NCI-H82 treated with DMSO at 0.1 percent for 48 hours (cell line): ENCODE data around the gene TBC1D7.
"Not testable (repeated sequence)": the region's sequence is repeated elsewhere in the genome, so short reads cannot be mapped to it uniquely, and the experiment has no call there.

Source experiments
- DNase-seq: peaks from one replicate; lab custom pipeline; 2025; ENCODE audit not compliant: unreplicated experiment; lab: John Stamatoyannopoulos, UW

Gene TBC1D7

GRCh38 chr6:13326031-13326586, 2.2 kb downstream of the TBC1D7 start:
- not testable (repeated sequence) for DNase-seq

GRCh38 chr6:13319891-13320564, 8.3 kb downstream of the TBC1D7 start:
- DNase-seq, result no peak

DNA sequence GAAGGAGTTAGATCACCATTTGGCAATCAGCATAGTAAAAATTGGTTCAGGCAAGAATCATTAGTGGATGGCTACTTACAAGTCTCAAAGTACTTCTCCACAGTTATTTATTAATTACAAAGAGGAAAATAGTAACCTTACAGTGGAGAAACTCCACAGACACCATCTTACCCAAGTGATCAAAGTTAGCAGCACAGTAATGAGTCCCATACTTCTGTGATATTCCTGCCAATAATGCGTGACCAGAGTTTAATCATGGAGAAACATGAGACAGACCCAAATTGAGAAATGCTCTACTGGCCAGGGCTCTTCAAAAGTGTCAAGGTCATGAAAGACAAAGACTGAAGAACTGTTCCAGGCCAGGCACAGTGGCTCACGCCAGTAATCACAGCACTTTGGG, 9.5 kb downstream of the TBC1D7 start:
- DNase-seq, result no peak

- no peak for DNase-seq
These were observed 12.4 kb downstream of the TBC1D7 start for GRCh38 chr6:13315896-13316295.

DNA sequence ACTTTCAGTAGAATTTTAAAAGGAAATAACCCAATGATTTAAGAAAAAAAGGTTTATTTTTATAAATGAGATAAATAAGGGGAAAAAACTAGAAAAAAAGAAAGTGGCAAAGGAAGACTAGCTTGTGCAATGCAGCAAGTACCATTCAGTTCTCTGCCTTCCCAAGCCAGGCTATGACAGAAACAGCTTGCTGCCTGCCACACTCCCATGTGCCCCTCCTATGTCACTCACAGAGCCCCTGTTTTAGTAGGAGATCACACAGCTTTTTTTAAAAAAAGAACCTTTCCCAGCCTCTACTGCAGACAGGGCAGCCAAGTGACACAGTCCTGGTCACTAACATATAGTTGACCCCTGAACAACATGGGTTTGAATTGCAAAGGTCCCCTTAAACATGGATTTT, 13.5 kb downstream of the TBC1D7 start:
- no peak for DNase-seq

DNA sequence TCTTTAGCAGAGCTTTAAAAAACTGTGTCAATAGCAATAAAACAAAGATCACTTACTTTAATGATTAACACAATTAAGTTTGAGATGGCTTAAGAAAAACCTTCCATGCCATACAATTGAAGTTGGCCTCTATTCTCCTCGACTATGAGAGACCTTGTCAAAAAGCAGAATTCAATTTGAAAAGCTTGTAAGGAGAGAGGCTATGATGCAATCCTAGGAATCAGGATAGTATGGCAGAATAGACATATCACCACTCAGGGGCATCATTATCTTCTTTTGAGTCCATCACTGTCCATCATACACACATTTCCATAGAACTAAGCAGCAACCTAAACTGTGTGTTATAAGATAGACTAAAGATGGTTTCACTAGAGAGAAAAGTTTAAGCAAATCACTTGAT, 17.2 kb downstream of the TBC1D7 start:
- DNase-seq, result no peak

DNA sequence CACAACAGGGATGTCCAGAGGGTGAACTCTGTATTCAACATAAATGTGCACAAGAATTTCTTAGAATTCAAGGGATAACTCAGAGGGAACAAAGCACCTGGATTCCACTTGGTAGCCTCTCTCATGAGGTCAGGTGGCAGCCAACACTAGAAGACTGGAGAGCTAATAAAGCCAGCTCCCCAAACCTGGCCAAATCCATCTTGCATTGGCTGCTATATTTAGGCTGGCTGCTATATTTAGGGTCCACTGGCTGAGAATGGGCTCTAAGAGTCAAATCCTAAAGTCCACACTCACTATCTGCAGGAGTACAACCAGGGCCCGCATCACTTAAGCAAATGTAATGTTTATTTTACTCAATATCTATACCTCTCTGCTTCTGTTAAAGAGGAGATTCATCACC, 20.0 kb downstream of the TBC1D7 start:
- no peak for DNase-seq

GRCh38 chr6:13307508-13307995, 20.8 kb downstream of the TBC1D7 start:
- no peak for DNase-seq

- no peak for DNase-seq
These were observed 22.5 kb downstream of the TBC1D7 start for GRCh38 chr6:13305791-13306190.

GRCh38 chr6:13305288-13305687, 23.0 kb downstream of the TBC1D7 start:
- DNase-seq, result no peak

GRCh38 chr6:13304580-13305260, 23.6 kb downstream of the TBC1D7 start:
- DNase-seq, result no peak

DNA sequence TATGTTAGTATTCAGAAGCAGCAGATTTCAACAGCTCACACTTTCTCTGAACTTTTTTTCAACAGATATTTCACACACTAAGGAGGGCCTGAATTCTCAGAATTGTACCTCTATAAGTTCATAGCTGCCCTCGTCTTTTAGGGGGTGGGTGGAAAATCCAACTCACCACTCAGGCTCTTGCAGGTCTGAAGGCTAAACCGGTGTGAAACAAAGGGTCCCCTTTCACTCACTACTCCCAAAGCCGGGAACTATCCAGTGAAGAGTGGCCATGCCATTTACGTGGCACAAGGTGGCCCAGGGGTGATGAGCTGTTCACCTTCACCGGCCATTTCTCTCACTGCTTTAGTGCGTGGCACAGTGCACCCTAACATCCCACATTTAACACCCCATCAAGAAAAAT, 24.2 kb downstream of the TBC1D7 start:
- DNase-seq, result no peak

DNA sequence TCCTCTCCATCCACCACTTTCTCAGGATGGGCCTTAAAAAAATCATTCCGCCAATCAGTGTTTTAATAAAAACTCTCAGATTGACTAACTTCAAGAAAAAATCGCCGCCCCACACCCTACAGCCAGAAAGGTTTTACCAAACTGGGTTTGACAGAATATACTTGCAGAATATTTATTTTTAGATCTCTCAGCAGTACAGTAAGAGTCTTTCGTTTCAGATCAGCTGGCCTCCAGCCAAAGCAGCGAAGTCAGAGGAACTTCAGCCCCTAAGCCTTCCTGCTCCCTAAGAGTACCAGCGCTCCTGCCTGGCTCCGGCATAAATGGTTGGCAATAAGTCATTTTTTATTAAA, 24.7 kb downstream of the TBC1D7 start:
- DNase-seq, result no peak

GRCh38 chr6:13302751-13303667, 25.3 kb downstream of the TBC1D7 start:
- no peak for DNase-seq

- DNase-seq, result no peak
These were observed 26.0 kb downstream of the TBC1D7 start for GRCh38 chr6:13302291-13302690.

GRCh38 chr6:13300643-13301590, 27.4 kb downstream of the TBC1D7 start:
- no peak for DNase-seq

DNA sequence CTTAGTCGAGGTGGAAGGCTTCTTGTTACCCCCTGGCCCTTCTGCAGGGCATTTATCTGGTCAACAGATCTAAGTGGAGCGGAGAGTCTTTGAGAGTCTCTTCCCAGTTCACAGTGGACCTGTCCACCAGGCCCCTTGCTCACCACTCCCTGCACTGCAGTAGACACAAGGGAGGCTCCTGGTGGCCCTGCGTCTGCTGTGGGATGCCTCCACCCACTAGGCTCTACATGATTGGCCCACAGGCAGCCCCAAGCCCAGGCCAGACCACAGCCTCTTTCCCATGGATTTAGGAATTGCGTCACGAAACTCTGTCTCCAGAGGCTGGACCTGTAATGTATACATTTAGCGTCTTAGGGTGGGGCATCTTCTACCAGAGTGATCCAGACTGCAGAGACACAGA, 28.4 kb downstream of the TBC1D7 start:
- no peak for DNase-seq

GRCh38 chr6:13299403-13299821, 28.9 kb downstream of the TBC1D7 start:
- no peak for DNase-seq

GRCh38 chr6:13298446-13298845, 29.9 kb downstream of the TBC1D7 start:
- no peak for DNase-seq

- DNase-seq, result no peak
These were observed 30.9 kb downstream of the TBC1D7 start for GRCh38 chr6:13297391-13297790.
